Breast epithelium (tissue), 3 donors: ENCODE results near the gene MEIKIN.
"Not testable (repeated sequence)": the region's sequence is repeated elsewhere in the genome, so short reads cannot be mapped to it uniquely, and the experiment has no call there.

ENCODE experiments used
- POLR2A ChIP-seq: fragments of 450-650 bp; IDR thresholded peaks from one replicate; pipeline ENCODE4 v1.6.1; 2016; ENCODE audit warnings: antibody characterized with exemption, mild to moderate bottlenecking, moderate library complexity
- POLR2AphosphoS5 ChIP-seq, 3 donors: sonication (generic); formaldehyde crosslinking; IDR thresholded peaks; one replicate each; pipeline ENCODE4 v1.6.1; 2017; ENCODE audit warnings: antibody characterized with exemption in 3 of 3
- TF ChIP-seq, protein P1 (sequence below), 3 donors: fragments of 450-650 bp; IDR thresholded peaks; one replicate each; pipeline ENCODE4 v1.5.1; 2016 to 2017; ENCODE audit warnings: antibody characterized with exemption in 3 of 3, mild to moderate bottlenecking in 3 of 3, moderate library complexity in 3 of 3

DNA sequence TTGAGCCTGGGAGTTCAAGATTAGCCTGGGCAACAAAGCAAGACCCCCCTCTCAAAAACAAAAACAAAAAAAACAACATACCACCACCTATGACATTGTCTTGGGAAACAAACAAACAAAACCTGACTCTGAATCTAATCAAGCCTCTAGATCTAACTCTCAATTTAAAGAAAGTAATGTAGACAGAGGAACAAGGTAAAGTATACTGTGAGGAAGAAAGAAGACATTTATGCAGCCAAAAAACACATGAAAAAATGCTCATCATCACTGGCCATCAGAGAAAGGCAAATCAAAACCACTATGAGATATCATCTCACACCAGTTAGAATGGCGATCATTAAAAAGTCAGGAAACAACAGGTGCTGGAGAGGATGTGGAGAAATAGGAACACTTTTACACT lies 167.3 kb downstream of the MEIKIN start:
- TF ChIP-seq POLR2AphosphoS5 (IDR thresholded peaks at IDR 0.05); POLR2A: not testable (repeated sequence)
- TF ChIP-seq, protein P1, sequence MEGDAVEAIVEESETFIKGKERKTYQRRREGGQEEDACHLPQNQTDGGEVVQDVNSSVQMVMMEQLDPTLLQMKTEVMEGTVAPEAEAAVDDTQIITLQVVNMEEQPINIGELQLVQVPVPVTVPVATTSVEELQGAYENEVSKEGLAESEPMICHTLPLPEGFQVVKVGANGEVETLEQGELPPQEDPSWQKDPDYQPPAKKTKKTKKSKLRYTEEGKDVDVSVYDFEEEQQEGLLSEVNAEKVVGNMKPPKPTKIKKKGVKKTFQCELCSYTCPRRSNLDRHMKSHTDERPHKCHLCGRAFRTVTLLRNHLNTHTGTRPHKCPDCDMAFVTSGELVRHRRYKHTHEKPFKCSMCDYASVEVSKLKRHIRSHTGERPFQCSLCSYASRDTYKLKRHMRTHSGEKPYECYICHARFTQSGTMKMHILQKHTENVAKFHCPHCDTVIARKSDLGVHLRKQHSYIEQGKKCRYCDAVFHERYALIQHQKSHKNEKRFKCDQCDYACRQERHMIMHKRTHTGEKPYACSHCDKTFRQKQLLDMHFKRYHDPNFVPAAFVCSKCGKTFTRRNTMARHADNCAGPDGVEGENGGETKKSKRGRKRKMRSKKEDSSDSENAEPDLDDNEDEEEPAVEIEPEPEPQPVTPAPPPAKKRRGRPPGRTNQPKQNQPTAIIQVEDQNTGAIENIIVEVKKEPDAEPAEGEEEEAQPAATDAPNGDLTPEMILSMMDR (IDR thresholded peaks at IDR 0.05), result not testable (repeated sequence)
